Suppressor macrophage (primary cell): ENCODE results near the gene PCED1B.

Experiments used
- DNase-seq, 4 experiments: peaks; one replicate each; pipeline ENCODE4 v3.0.0-alpha.2; 2020 to 2022

PCED1B gene

DNA sequence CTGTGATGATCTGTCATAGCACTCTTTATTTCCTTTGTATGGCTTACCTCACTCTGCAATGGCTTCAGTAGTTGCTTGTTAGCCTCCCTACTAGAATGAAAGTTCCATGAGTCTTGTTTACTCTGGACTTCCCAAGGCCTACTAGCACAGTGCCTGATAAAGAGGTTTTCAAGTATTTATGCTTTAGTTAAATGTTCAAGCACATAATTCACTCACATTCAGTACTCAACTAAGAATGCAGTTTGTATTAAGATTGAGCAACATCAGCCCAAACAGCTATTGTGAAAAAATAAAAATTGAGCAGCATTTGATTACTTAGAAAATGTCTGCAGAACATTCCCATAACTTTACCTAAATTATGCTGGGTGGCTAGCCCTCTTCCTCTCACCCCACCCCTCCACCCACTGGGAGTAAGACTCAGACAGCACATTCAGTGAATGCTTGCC, 159.3 kb downstream of the PCED1B start:
- DNase-seq: no peak

DNA sequence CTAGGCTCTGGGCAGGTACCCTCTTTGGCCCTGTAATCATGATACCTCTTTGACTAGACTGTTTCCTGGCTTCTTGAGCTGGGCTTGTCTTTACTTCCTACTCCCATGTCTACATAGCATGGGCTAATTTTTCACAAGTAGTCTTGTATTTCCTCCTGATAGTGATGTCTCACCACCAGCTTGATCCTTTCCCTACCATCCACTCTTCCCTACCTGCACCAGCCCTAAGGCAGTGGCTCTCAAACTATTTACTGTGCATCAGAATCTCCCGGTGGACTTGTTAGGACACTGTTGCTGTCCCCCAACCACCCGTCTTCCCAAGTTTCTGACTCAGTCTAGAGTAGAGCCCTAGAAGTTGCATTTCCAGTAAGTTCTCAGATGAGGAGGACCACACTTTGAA, 163.0 kb downstream of the PCED1B start:
- no peak for DNase-seq

DNA sequence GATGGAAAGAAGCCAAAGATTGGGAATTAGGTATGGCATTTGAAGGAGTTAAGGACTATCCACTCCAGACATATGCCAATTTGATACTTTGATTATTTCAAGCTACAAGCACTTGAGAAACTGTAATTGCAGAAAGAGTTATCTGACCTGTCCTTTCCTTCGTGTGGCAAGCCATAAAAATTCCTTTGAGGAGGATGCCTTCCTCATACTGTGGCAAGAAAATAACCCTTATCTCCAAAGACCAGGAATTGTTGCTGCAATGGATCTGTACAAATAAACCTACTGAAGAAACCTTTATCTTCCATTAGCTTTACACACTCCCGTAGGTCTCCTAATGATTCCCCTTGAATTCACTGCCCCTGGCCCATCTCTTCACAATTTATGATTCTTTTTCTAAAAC, 165.4 kb downstream of the PCED1B start:
- no peak for DNase-seq

DNA sequence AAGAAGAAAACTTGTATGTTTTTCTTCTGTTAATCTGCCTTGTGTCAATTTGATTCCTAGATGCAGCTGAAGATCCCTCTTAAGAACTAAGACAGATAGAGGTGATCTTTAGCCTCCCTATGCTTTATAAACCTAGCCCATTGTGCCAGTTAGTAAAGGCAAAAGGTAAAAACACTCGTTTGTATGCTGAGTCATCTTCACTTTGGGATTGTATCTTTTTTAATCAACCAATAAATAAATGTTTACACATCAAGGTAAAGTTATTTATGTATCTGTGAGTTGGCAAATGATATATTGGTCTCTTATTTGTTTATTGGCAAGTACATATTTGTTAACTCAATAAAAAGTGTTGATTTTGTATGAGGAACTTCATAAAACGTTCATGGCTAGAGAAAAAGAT, 166.2 kb downstream of the PCED1B start:
- no peak for DNase-seq

DNA sequence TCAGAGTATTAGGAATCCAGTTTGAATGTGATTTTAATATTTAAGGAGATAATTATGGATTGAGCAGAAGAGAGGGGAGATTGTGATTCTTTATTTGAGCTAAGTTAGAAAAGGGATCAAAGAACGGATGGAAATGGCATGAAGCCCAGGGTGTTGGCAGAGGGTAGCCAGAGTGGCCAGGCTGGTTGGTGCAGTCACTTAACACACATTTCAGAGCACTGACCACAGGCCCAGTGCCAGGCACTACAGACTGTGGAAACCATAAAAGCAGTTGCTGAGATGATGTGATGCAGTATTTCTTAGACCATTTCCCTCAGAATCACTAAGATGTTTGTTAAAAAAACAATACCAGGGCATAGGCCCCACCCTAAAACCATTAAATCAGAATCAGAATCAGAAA, 168.0 kb downstream of the PCED1B start:
- no peak for DNase-seq

DNA sequence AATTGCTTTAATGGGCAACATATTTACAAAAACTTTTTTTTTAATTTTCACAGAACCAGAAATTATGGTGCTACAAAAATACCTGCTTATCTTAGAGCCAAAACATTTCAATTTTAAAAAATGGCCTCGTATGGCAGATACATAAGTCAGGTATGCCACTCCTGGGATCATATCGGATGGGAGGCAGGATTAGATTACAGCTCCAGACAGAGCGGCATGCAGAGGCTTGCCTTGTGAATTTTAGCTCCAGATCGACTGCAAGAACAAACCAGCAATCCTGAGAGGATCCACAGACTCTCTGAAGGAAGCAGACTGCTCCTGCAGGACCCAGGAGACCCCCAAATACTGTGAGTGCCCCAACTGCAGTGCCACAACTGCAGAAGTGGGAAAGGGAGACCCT, 169.7 kb downstream of the PCED1B start:
- no peak for DNase-seq

DNA sequence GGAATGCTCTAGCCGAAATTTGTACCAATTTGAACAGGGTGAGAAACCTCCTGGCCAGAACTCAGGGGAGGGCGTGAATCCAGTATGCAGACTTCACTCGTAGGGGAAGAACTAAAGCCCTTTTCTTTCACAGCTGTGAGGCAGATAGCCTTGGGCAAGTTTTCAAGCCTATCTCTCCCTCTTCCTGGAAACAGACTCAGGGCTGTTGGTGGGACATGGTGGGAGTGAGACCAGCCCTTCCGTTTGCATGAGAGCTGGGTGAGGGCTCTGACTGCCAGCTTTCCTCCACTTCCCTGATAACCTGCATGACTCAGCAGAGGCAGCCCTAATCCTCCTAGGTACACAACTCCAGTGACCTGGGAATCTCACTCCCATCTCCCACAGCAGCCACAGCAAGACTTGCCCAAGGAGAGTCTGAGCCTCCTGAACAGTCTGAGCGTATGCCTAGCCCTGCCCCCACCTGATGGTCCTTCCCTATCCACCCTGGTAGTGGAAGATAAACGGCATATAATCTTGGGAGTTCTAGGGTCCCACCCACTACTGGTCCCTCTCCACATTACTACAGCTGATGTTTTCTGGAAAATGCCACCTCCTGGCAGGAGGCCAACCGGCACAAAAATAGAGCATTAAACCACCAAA, 170.4 kb downstream of the PCED1B start:
- DNase-seq: no peak

DNA sequence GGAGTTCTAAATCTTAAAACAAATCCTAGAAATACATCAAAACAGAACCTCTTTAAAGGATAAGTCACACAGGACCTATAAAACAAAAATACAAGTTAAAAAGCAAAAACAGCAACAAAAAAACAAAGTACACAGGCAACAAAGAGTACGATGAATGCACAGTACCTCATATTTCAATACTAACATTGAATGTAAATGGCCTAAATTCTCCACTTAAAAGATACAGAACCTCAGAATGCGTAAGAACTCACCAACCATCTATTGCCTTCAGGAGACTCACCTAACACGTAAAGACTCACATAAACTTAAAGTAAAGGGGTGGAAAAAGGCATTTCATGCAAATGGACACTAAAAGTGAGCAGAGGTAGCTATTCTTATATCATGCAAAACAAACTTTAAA, 172.5 kb downstream of the PCED1B start:
- no peak for DNase-seq

DNA sequence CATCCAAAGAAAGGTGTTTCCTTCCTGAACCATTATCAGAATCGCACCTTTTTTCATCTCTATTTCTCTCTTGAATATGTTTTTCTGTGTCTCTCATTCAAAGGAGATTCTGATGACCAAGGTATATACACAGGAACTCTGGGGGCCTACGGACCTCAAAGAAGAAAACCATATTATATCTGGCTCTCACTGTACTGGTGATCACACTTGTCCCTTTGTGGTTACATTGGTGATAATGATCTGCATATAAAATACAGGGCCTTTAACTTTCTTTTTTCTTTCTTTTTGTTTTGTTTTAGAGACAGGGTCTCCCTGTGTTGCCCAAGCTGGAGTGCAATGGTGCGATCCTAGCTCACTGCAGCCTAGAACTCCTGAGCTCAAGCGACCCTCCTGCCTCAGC, 185.5 kb downstream of the PCED1B start:
- no peak for DNase-seq

DNA sequence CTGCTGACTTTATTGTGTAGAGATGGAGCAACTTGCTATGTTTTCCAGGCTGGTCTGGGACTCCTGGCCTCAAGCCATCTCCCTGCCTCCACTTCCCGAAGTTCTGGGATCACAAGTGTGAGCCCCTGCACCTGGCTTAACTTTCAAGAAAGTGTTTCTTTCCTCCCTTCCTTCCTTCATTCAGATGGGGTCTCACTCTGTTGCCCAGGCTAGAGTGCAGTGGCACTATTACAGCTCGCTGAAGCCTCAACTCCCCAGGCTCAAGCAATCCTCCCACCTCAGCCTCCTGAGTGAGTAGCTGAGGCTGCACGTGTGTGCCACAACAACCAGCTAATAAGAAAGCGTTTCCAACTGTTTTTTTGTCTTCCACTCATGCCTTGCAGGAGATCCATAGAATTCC, 186.0 kb downstream of the PCED1B start:
- no peak for DNase-seq

GRCh38 chr12:47267571-47267970, 188.2 kb downstream of the PCED1B start:
- DNase-seq: no peak

- DNase-seq: no peak
Measured at GRCh38 chr12:47268501-47269454, 189.4 kb downstream of the PCED1B start.

DNA sequence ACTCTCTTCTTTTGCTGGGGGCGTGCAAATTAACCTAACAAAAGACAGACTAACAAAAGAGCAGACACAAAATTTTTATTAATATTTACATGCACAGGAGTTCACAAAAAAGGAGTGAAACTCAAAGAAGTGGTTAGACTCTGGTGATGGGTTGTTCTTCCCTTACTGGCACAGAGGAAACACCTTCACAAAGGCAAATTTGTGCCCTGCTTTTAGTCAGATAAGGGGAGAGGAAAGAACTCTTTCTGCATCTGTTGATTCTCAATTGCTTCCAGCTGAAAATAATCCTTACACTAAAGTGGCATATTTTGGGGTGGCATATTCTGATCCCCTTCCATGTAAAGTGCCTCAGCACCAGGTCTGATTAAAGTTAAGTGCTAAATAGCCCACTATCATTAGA, 190.5 kb downstream of the PCED1B start:
- no peak for DNase-seq

- no peak for DNase-seq
Measured at GRCh38 chr12:47270782-47271664, 191.6 kb downstream of the PCED1B start.

- DNase-seq: no peak
Measured at GRCh38 chr12:47271800-47272239, 192.4 kb downstream of the PCED1B start.

GRCh38 chr12:47272412-47273190, 193.2 kb downstream of the PCED1B start:
- DNase-seq: no peak

- no peak for DNase-seq
Measured at GRCh38 chr12:47273191-47273626, 193.8 kb downstream of the PCED1B start.

DNA sequence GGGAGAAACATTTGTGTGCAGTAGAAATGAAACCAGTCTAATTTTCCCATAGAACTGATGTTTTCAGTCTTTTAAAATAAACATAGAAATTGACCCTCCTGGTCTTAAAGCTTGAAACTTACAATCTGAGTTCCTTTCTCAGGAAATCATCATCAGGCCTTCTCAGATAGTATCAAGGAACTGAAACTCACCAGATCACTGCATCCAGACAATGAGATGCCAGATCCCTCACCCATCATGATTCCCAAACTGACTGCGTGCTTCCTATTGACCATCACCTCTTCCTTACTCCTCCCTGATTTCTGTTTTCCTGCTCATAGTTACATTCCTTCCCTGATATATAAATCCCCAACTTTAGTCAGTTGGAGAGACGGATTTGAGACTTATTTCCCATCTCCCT, 195.3 kb downstream of the PCED1B start:
- DNase-seq: peak in 1 of 4 experiments; percentile 21

GRCh38 chr12:47276253-47276620, 196.8 kb downstream of the PCED1B start:
- no peak for DNase-seq

GRCh38 chr12:47276621-47277309, 197.3 kb downstream of the PCED1B start:
- DNase-seq: peak; percentile 26 to 55 (median 36)

DNA sequence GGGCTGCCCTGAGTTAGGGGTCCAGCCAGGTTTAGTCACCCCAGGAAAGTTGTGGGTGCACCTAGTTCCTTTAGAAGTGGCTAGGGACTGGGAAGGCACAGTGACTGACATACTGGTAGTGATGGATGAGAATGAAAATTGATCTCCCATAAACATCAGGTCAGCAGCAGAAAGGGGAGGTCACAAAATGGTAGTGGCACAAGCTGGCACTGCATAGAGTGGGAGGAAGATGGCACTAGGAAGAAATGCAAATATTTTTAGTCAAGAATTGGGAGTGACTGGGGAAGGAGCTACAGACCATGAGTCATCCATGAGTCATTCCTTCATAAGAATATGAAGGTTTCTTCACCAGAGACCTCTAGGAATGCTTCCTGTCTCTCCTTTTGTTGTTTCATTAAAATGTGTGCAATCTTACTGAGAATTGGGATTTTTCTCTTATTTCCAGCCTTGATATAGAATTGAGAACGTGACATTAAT, 198.6 kb downstream of the PCED1B start:
- DNase-seq: peak; percentile 53 to 94 (median 77)
